Muscle of arm (tissue), 12 donors: Measurements from ENCODE around the gene VIPR1. TPM values are rescaled to one million over a fixed set of nuclear protein-coding genes. Genes with fewer than 3 reads are reported as not detected.
"Not testable (repeated sequence)": the region's sequence is repeated elsewhere in the genome, so short reads cannot be mapped to it uniquely, and the experiment has no call there.

Experiments
- DNase-seq: peaks from one replicate; pipeline ENCODE4 v3.0.0-alpha.2; 2013
- polyA plus RNA-seq, 12 donors: library from polyadenylated mRNA; unstranded; fragments of 120-200 nt; gene quantifications; one replicate each; pipeline ENCODE4 v1.2.1, GENCODE V29; 2013; ENCODE audit not compliant: insufficient read length in 12 of 12

VIPR1 gene
- polyA plus RNA-seq, 12 donors: 0.64 to 15.6 (median 1.3) TPM; not detected in 1

GRCh38 chr3:42575137-42575741 lies 72.8 kb downstream of the VIPR1 start:
- DNase-seq: no peak

- no peak for DNase-seq
Measured at GRCh38 chr3:42578054-42578453, 75.6 kb downstream of the VIPR1 start.

GRCh38 chr3:42579346-42579745 lies 76.9 kb downstream of the VIPR1 start:
- DNase-seq: not testable (repeated sequence)

- DNase-seq: no peak
Measured at GRCh38 chr3:42581400-42581708, 78.9 kb downstream of the VIPR1 start.

- DNase-seq: peak; percentile 92
Measured at GRCh38 chr3:42581709-42582473, 79.4 kb downstream of the VIPR1 start, which contains the start of gene SEC22C. Gene SEC22C, minus strand, starts transcription at chr3:42581967. Its CDS starts 12,921 bp downstream, at chr3:42569046.

GRCh38 chr3:42582474-42583070 lies 80.1 kb downstream of the VIPR1 start:
- no peak for DNase-seq

Other genes with a start within 250 kb of the VIPR1 start
- gene CCK, start 236.5 kb upstream of the VIPR1 start, polyA plus RNA-seq: 10 to 100 TPM in 2 of 12 donors, 1 to 10 TPM in 8, not detected in 2; 3.9 to 13.2 (median 7.7) TPM
- gene LYZL4, start 92.0 kb upstream of the VIPR1 start, polyA plus RNA-seq: not detected
- gene SEC22C, start 79.3 kb downstream of the VIPR1 start, polyA plus RNA-seq: 10 to 100 TPM in 11 of 12 donors, not detected in 1; 19.8 to 29.5 (median 26.5) TPM
- 10 to 100 TPM in 11 of 12 donors, not detected in 1; 10.5 to 19.0 (median 12.5) TPM for gene SS18L2, start 88.2 kb downstream of the VIPR1 start, polyA plus RNA-seq
- gene NKTR, start 98.0 kb downstream of the VIPR1 start, polyA plus RNA-seq: 100 to 1,000 TPM in 7 of 12 donors, 10 to 100 TPM in 5; 48.5 to 369 (median 110) TPM
- 10 to 100 TPM in 11 of 12 donors, not detected in 1; 22.0 to 42.6 (median 27.2) TPM for gene ZBTB47, start 151.1 kb downstream of the VIPR1 start, polyA plus RNA-seq
- gene KLHL40, start 182.9 kb downstream of the VIPR1 start, polyA plus RNA-seq: 100 to 1,000 TPM in 6 of 12 donors, 10 to 100 TPM in 5, not detected in 1; 35.7 to 198 (median 112) TPM
- gene HHATL, start 200.2 kb downstream of the VIPR1 start, polyA plus RNA-seq: 10 to 100 TPM in 10 of 12 donors, not detected in 2; 19.8 to 84.2 (median 57.7) TPM